ENCODE results near the gene SIGLEC11. TPM values are rescaled to one million over a fixed set of nuclear protein-coding genes. Genes with fewer than 3 reads are reported as not detected.

The SIGLEC11 gene
- total and polyA plus RNA-seq, 2 experiments from 2014 or later = not detected

- no peaks in the 10 kb centered on the region for H3K4me1 Mint-ChIP-seq
- no peak overlapping the region for H3K4me3 Mint-ChIP-seq
- no peak overlapping the region for H3K4me3 ChIP-seq
- H3K9me3 Mint-ChIP-seq = no peaks in the 10 kb centered on the region; the same call in 2 of the 3 replicates
- no peaks in the 10 kb centered on the region; the same call in none of the 3 replicates for H3K36me3 Mint-ChIP-seq (ENCODE audit: low read depth)
- H3K4me1 ChIP-seq (ENCODE audit: insufficient read depth) = no peaks in the 10 kb centered on the region
- no peaks in the 10 kb centered on the region for H3K9me2 ChIP-seq (ENCODE audit: insufficient read depth)
- H3K27me3 ChIP-seq (ENCODE audit: insufficient read depth) = no peaks in the 10 kb centered on the region
- peaks cover 8% of the 10 kb centered on the region for H3K27me3 Mint-ChIP-seq (ENCODE audit: insufficient read depth, low read depth, poor library complexity)
- H2AFZ ChIP-seq = no peak overlapping the region
- no peak overlapping the region for H3K27ac Mint-ChIP-seq
- no peak overlapping the region for H3K27ac ChIP-seq (ENCODE audit: low read depth)
- DNase-seq (ENCODE audit: low spot score) (no peak), ATAC-seq (no peak)
- no peak overlapping the region for H3K4me2 ChIP-seq
- no peaks in the 10 kb centered on the region for H4K20me1 ChIP-seq (replicated peaks; ENCODE audit: insufficient read depth)
- no peaks in the 10 kb centered on the region for H3F3A ChIP-seq (replicated peaks; ENCODE audit: low read depth)
- no peaks in the 10 kb centered on the region for H3K79me2 ChIP-seq (replicated peaks; ENCODE audit: insufficient read depth)
- H3K36me3 ChIP-seq (ENCODE audit: insufficient read depth) = no peaks in the 10 kb centered on the region
- no peak for TF ChIP-seq JUNB (IDR thresholded peaks at IDR 0.05; ENCODE audit: unreplicated experiment)
- no peak for TF ChIP-seq ETS1 (IDR thresholded peaks at IDR 0.05)
- TF ChIP-seq EZH2 (IDR thresholded peaks at IDR 0.05; ENCODE audit: low read depth, unreplicated experiment) = no peak
- no peak for TF ChIP-seq NANOG (IDR thresholded peaks at IDR 0.05; ENCODE audit: borderline replicate concordance)
- no peak for TF ChIP-seq ZNF462 (CRISPR knock-in tag; IDR thresholded peaks at IDR 0.05)
- no peak for TF ChIP-seq STAT1 (IDR thresholded peaks at IDR 0.05; ENCODE audit: unreplicated experiment)
Measured at GRCh38 chr19:49977881-49978280, 16.9 kb upstream of the SIGLEC11 start.
